Measurements from ENCODE around the gene PRPF40B. TPM values are rescaled to one million over a fixed set of nuclear protein-coding genes. Genes with fewer than 3 reads are reported as not detected.

The PRPF40B gene
- total and polyA plus RNA-seq, 9 of the 15 experiments (the other 6 are each of a cell fraction or from before 2014, with no cell fraction given): 0.55 to 10.6 (median 4.8) TPM

GRCh38 chr12:49622501-49623141 is 740 bp upstream of the PRPF40B start (continued):
- TF ChIP-seq NR3C1 (CRISPR knock-in tag; IDR thresholded peaks at IDR 0.05) (no peak), CTCF (IDR thresholded peaks at IDR 0.05 in 2 of 3, conservative IDR thresholded peaks at IDR 0.05 in 1 of 3; ENCODE audit: insufficient read depth in 2 of 3, low read depth in 1 of 3, low read length in 3 of 3) (no peak), CGGBP1 (CRISPR knock-in tag; IDR thresholded peaks at IDR 0.05) (no peak), THRA (IDR thresholded peaks at IDR 0.05) (no peak), ZNF263 (CRISPR knock-in tag; IDR thresholded peaks at IDR 0.05; ENCODE audit: borderline replicate concordance) (no peak), EP400 (IDR thresholded peaks at IDR 0.05) (peak; percentile 61; the same call in 1 of the 2 replicates), SMAD4 (CRISPR knock-in tag; conservative IDR thresholded peaks at IDR 0.05) (no peak), SPI1 (IDR thresholded peaks at IDR 0.05; ENCODE audit: borderline replicate concordance, low read depth, low read length) (peak; percentile 67), ZNF507 (tag; conservative IDR thresholded peaks at IDR 0.05) (no peak), RBM14 (IDR thresholded peaks at IDR 0.05; ENCODE audit: borderline replicate concordance, insufficient read depth, low read depth, low read length) (no peak), CREB5 (CRISPR knock-in tag; IDR thresholded peaks at IDR 0.05) (no peak), THAP7 (CRISPR knock-in tag; IDR thresholded peaks at IDR 0.05) (no peak), MYC (IDR thresholded peaks at IDR 0.05; ENCODE audit: low read depth, low read length) (peak; percentile 8; the same call in 1 of the 2 replicates), MYC (CRISPR knock-in tag; IDR thresholded peaks at IDR 0.05; ENCODE audit: borderline replicate concordance, low read depth) (no peak), CUX1 (CRISPR knock-in tag; IDR thresholded peaks at IDR 0.05) (no peak), HDAC6 (IDR thresholded peaks at IDR 0.05; ENCODE audit: low read depth, low read length) (no peak)

Data from K562 (cell line).